Omental fat pad (tissue), 4 donors: ENCODE data around the gene RPL23. TPM values are rescaled to one million over a fixed set of nuclear protein-coding genes. Genes with fewer than 3 reads are reported as not detected.
A peak's percentile ranks its signal among the peaks of the same experiment; 100 is the strongest.

ENCODE experiments used
- ATAC-seq: fragments of 150-250 bp; one replicate; pipeline ENCODE4 v1.9.1; 2016; ENCODE audit warnings: mild to moderate bottlenecking, moderate library complexity; ENCODE audit not compliant: low FRiP score
- DNase-seq: peaks from one replicate; pipeline ENCODE4 v3.0.0-alpha.2; 2019; ENCODE audit warnings: low spot score
- CTCF ChIP-seq, 3 donors: fragments of 450-650 bp; IDR thresholded peaks; one replicate each; pipeline ENCODE4 v1.5.1; 2016 to 2017; ENCODE audit warnings: antibody characterized with exemption in 3 of 3, mild to moderate bottlenecking in 3 of 3, moderate library complexity in 2 of 3
- total RNA-seq, 4 donors: library from RNA; depleted of rRNA; stranded (reverse); fragments of >200 nt; gene quantifications; one replicate each; pipeline ENCODE4 v1.1.0, GENCODE V29; 2016

The RPL23 gene
- total RNA-seq, 4 donors from 2014 or later: 1,566 to 2,133 (median 2,034) TPM

DNA sequence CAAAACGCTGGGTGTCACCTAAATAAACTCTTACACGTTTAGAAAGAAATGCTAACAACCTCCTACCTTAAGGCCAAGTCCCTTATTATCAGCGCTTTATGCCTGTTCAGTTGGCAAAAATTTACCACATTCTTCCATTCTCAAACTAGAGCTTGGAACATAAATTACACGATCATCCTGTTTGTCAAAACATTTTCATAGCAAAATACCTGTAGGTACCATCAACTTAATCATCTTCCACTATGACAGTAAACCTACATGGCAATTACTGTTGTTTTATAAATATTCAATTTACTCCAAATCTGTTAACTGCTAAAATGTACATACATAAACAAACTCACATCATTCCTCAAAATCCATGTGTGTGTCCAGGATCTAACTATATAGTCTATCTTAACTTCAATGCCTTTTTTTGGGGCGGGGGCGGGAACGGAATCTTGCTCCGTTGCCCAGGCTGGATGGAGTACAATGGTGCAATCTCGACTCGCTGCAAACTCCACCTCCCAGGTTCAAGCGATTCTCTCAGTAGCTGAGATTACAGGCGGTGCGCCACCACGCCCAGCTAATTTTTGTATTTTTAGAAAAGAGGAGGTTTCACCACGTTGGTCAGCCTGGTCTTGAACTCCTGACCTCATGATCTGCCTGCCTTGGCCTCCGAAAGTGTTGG, 4.4 kb downstream of the RPL23 start:
- ATAC-seq (no peak), DNase-seq (no peak)
- no peak for TF ChIP-seq CTCF (IDR thresholded peaks at IDR 0.05)

GRCh38 chr17:38848557-38848891, 5.0 kb downstream of the RPL23 start:
- ATAC-seq (no peak), DNase-seq (no peak)
- no peak for TF ChIP-seq CTCF (IDR thresholded peaks at IDR 0.05)

GRCh38 chr17:38844261-38844757, 9.2 kb downstream of the RPL23 start:
- DNase-seq (peak; percentile 50), ATAC-seq (peak; percentile 67)
- TF ChIP-seq CTCF (IDR thresholded peaks at IDR 0.05): no peak

DNA sequence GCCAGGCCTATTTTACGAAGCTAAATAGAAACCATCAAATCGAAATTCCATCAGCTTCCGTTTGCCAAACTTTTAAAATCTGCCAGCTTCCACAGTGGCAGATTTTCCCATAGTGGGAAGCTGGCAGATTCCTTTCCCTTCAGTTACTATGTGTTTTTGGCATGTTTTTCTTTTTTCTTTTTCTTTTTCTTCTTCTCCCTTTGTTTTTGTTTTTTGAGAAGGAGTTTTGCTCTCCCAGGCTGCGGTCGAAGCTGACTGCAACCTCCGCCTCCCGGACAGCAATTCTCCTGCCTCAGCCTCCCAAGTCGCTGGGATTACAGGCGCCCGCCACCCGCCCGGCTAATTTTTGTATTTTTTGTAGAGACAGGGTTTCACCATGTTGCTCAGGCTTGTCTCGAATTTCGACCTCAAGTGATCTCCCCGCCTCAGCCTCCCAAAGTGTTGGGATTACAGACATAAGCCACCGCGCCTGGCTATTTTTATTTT, 27.7 kb downstream of the RPL23 start:
- ATAC-seq (no peak), DNase-seq (no peak)
- no peak for TF ChIP-seq CTCF (IDR thresholded peaks at IDR 0.05)

DNA sequence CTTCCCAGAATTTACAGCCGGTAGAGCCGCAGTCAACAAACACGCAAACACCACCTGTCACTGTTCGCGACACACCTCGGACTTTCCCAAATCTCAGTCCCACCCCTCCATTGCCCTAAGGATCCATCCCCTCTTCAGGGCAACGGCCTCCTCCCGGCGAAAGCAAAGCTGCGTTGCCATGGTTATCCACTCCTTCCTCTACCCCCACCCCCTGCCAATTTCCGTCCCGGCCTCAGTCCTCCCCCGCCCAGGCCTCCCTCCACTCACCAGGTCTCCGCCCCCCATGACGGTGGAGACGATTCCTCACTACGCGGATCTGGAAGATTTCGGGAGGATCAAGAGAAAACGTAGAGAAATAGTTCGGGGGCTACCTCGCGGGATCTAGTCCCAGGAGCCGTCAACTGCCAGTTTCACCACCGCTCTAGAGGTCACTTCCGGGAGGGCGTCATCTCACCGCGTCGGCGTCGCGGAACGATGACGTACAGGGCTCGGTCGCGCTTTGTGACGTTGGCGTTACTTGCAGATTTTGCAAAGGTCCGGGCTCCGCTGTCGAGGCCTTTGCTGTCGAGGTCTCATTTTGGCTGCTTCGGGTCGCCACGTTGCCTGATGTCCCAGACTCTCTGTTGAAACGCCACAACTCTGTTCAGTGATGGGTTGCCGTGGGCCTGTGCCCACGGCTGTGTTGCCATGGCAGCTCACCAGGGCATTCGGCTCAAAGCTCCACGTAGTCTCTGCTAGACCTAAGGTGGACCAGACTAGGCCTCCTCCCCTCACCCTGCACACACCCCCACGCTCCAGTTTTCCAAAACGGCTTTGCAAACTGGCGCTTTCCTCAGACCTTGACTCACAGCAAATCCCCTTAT, 28.4 kb downstream of the RPL23 start, which contains the start of gene CWC25:
Gene CWC25 (minus strand): TSS at position 423 of the 863 bp plus-strand sequence. CDS start 138 bp downstream, at position 285.
- DNase-seq: peak; percentile 96
- peak; percentile 93 for ATAC-seq
- TF ChIP-seq CTCF (IDR thresholded peaks at IDR 0.05): no peak

- ATAC-seq (no peak), DNase-seq (no peak)
- TF ChIP-seq CTCF (IDR thresholded peaks at IDR 0.05): no peak
Measured at GRCh38 chr17:38815576-38816193, 37.8 kb downstream of the RPL23 start.
